HCT116 (cell line): ENCODE data around the gene EIF3I. TPM values are rescaled to one million over a fixed set of nuclear protein-coding genes. Genes with fewer than 3 reads are reported as not detected.

ENCODE experiments used
- ATAC-seq: fragments of 200-7000 bp; cut with Tn5 transposase; 2 replicates; pipeline ENCODE4 v1.9.1; 2020; ENCODE audit warnings: mild to moderate bottlenecking, moderate library complexity
- BruUV-seq: library from RNA; stranded (reverse); fragments of 400-500 nt; replicated peaks from 2 replicates; lab custom pipeline; 2021; lab: Mats Ljungman, UMichigan
- CTCF ChIA-PET: fragments of 300-600 bp; sonication (Branson Sonifier 250); formaldehyde crosslinking; loops from one replicate; lab custom pipeline; 2021; ENCODE audit warnings: antibody characterized with exemption; lab: Charles Lee
- POLR2A ChIA-PET: fragments of 300-600, 350-600 bp; sonication (Branson Sonifier 250); formaldehyde crosslinking; loops from one replicate; lab custom pipeline; 2021; ENCODE audit warnings: antibody characterized with exemption; lab: Charles Lee
- RAD21 ChIA-PET, 2 experiments: fragments of 300-600 bp; sonication (Branson Sonifier 250); formaldehyde crosslinking; loops; one replicate each; lab custom pipeline; 2023; ENCODE audit warnings: low total read pairs in 2 of 2; ENCODE audit not compliant: uncharacterized antibody in 2 of 2, unreplicated experiment in 2 of 2, low non-redundant PET in 1 of 2; lab: Charles Lee
- DNase-seq: peaks from one replicate; pipeline ENCODE4 v3.0.0-alpha.2; 2010; ENCODE audit warnings: low read depth, low spot score
- H2AFZ ChIP-seq: fragments of 200-600 bp; shearing (Covaris generic), sonication (generic); 2 replicates; pipeline ENCODE4 v1.6.1; 2017; ENCODE audit warnings: low read depth, mixed run types, mixed read lengths, antibody characterized with exemption, low read length; ENCODE audit not compliant: poor library complexity, severe bottlenecking
- H3K27ac ChIP-seq: 2 replicates; pipeline ENCODE4 v1.5.1; 2012; ENCODE audit warnings: low read depth, low read length
- H3K27me3 ChIP-seq: fragments of 200-600 bp; sonication (generic); 2 replicates; pipeline ENCODE4 v1.6.1; 2016; ENCODE audit warnings: mixed run types, low read length, mixed read lengths; ENCODE audit not compliant: insufficient read depth
- H3K36me3 ChIP-seq, 2 experiments: fragments of 200-500 bp in 1 of 2; fragments of 200-600 bp in 1 of 2; sonication (Bioruptor generic) in 1 of 2; sonication (generic) in 1 of 2; 2 replicates each; pipeline versions ENCODE4 v1.5.1 to v1.6.1; 2014 to 2016; ENCODE audit warnings: low read length in 2 of 2, inconsistent platforms in 1 of 2, mixed read lengths in 1 of 2, mixed run types in 1 of 2; ENCODE audit not compliant: insufficient read depth in 2 of 2, control insufficient read depth in 1 of 2
- H3K4me1 ChIP-seq, 2 experiments: fragments of 200-600 bp in 1 of 2; sonication (generic) in 1 of 2; 2 replicates each; pipeline versions ENCODE4 v1.5.1 to v1.6.1; 2012 to 2017; ENCODE audit warnings: low read length in 2 of 2, inconsistent platforms in 1 of 2, mild to moderate bottlenecking in 1 of 2, mixed read lengths in 1 of 2, mixed run types in 1 of 2, moderate library complexity in 1 of 2; ENCODE audit not compliant: insufficient read depth in 2 of 2, control insufficient read depth in 1 of 2
- H3K4me2 ChIP-seq: fragments of 200-600 bp; sonication (generic); 2 replicates; pipeline ENCODE4 v1.6.1; 2017; ENCODE audit warnings: mixed run types, low read length, mixed read lengths
- H3K4me3 ChIP-seq, 2 experiments: fragments of 200-600 bp in 1 of 2; sonication (generic) in 1 of 2; replicated peaks in 1 of 2; 2 replicates each; pipeline ENCODE4 v1.5.1; 2011 to 2016; ENCODE audit warnings: low read length in 2 of 2, control low read depth in 1 of 2, low read depth in 1 of 2, mild to moderate bottlenecking in 1 of 2, mixed read lengths in 1 of 2, mixed run types in 1 of 2
- H3K79me2 ChIP-seq: fragments of 200-600 bp; sonication (generic); 2 replicates; pipeline ENCODE4 v1.6.1; 2017; ENCODE audit warnings: mild to moderate bottlenecking, mixed run types, low read length, moderate library complexity, mixed read lengths; ENCODE audit not compliant: insufficient read depth
- H3K9ac ChIP-seq: fragments of 200-600 bp; sonication (generic); 2 replicates; pipeline ENCODE4 v1.6.1; 2016; ENCODE audit warnings: low read length, mixed read lengths
- H3K9me2 ChIP-seq: fragments of 200-600 bp; sonication (generic), shearing (Covaris generic); 2 replicates; pipeline ENCODE4 v1.6.1; 2017; ENCODE audit warnings: mixed run types, mild to moderate bottlenecking, moderate library complexity; ENCODE audit not compliant: insufficient read depth
- H3K9me3 ChIP-seq, 2 experiments: fragments of 200-500 bp in 1 of 2; fragments of 200-600 bp in 1 of 2; sonication (Bioruptor generic) in 1 of 2; sonication (generic) in 1 of 2; 2 replicates each; pipeline ENCODE4 v1.6.1; 2014 to 2017; ENCODE audit warnings: low read length in 2 of 2, mixed read lengths in 2 of 2, inconsistent platforms in 1 of 2, low read depth in 1 of 2, mild to moderate bottlenecking in 1 of 2, mixed run types in 1 of 2, moderate library complexity in 1 of 2; ENCODE audit not compliant: control insufficient read depth in 1 of 2, insufficient read depth in 1 of 2
- H4K20me1 ChIP-seq: fragments of 200-600 bp; sonication (generic), shearing (Covaris generic); 2 replicates; pipeline ENCODE4 v1.6.1; 2017; ENCODE audit warnings: mixed run types, mild to moderate bottlenecking, moderate library complexity; ENCODE audit not compliant: insufficient read depth
- ATF3 ChIP-seq: IDR thresholded peaks from 2 replicates; pipeline ENCODE4 v1.6.1; 2012
- CTCF ChIP-seq, 3 experiments: fragments of 200-600 bp in 1 of 3; sonication (generic) in 1 of 3; IDR thresholded peaks in 2 of 3; conservative IDR thresholded peaks in 1 of 3; 2 replicates each; pipeline ENCODE4 v1.5.1; 2012 to 2017; ENCODE audit warnings: low read depth in 2 of 3, low read length in 2 of 3, antibody characterized with exemption in 1 of 3, borderline replicate concordance in 1 of 3, control low read depth in 1 of 3, mild to moderate bottlenecking in 1 of 3, mixed read lengths in 1 of 3, mixed run types in 1 of 3, moderate library complexity in 1 of 3; ENCODE audit not compliant: insufficient read depth in 1 of 3
- ELF1 ChIP-seq: IDR thresholded peaks from 2 replicates; pipeline ENCODE4 v1.6.1; 2012; ENCODE audit warnings: low read depth, borderline replicate concordance
- EZH2phosphoT487 ChIP-seq: fragments of 200-600 bp; IDR thresholded peaks from 2 replicates; pipeline ENCODE4 v1.6.1; 2018; ENCODE audit warnings: antibody characterized with exemption, borderline replicate concordance
- JUND ChIP-seq: IDR thresholded peaks from 2 replicates; pipeline ENCODE4 v1.6.1; 2012
- SP1 ChIP-seq: IDR thresholded peaks from 2 replicates; pipeline ENCODE4 v1.6.1; 2012; ENCODE audit warnings: low read depth
- ZNF274 ChIP-seq: fragments of 200-500 bp; sonication (Bioruptor generic); IDR thresholded peaks from 2 replicates; pipeline ENCODE4 v1.6.1; 2014; ENCODE audit warnings: mild to moderate bottlenecking, low read depth, low read length, inconsistent platforms
- intact Hi-C: fragments of 100-400 bp; cut with micrococcal nuclease; formaldehyde crosslinking; loops from 2 replicates; pipeline ENCODE4 v1.10.0; 2022
- total RNA-seq: library from RNA; stranded (reverse); gene quantifications from one replicate; pipeline ENCODE4 v1.2.1, GENCODE V29; 2021; ENCODE audit not compliant: unreplicated experiment

Gene EIF3I
- total RNA-seq, 1 experiment from 2014 or later: 323 TPM

- peaks cover 15 to 35% of the 10 kb centered on the region in 2 experiments for H3K4me1 ChIP-seq
- CTCF ChIA-PET: interaction anchor here (0.7 to 1.0 kb wide), 2 partner anchors 27 to 114 kb away, joined by 3 read pairs; partner anchors contain the start of gene MARCKSL1
- peak overlapping the region; percentile 96 to 99 for H3K4me3 ChIP-seq
- peak overlapping the region; percentile 68 for H3K27ac ChIP-seq
- H4K20me1 ChIP-seq: no peaks in the 10 kb centered on the region
- no peaks in the 10 kb centered on the region for H3K27me3 ChIP-seq
- peak overlapping the region; percentile 96 for H3K4me2 ChIP-seq
- DNase-seq (no peak), ATAC-seq (no peak; the same call in 1 of the 2 replicates)
- TSS peak; percentile 48 for BruUV-seq
- RAD21 ChIA-PET: interaction anchor here in 1 of 2 experiments (0.7 kb wide), 1 partner anchor 20 kb away, joined by 3 read pairs; no protein-coding TSS in a partner anchor
- H3K9me3 ChIP-seq: no peaks in the 10 kb centered on the region
- H3K9ac ChIP-seq: peak overlapping the region; percentile 99
- POLR2A ChIA-PET: no interaction called here
- no peak overlapping the region for H2AFZ ChIP-seq
- TF ChIP-seq ELF1 (no peak), ZNF274 (no peak), CTCF (IDR thresholded peaks at IDR 0.05 in 2 of 3, conservative IDR thresholded peaks at IDR 0.05 in 1 of 3; ENCODE audit: borderline replicate concordance in 1 of 3, insufficient read depth in 1 of 3, low read depth in 2 of 3, low read length in 2 of 3) (no peak), JUND (no peak), EZH2phosphoT487 (no peak), SP1 (no peak), ATF3 (no peak)
- no peaks in the 10 kb centered on the region for H3K9me2 ChIP-seq
- intact Hi-C loops: no loop called here
- peaks cover 13 to 23% of the 10 kb centered on the region in 2 experiments; a peak in 3 of 4 replicates for H3K36me3 ChIP-seq
- peaks cover 43% of the 10 kb centered on the region for H3K79me2 ChIP-seq
These were observed 627 bp upstream of the EIF3I start for GRCh38 chr1:32221581-32221979.
